ENCODE results near the gene PRR36.

The PRR36 gene

DNA sequence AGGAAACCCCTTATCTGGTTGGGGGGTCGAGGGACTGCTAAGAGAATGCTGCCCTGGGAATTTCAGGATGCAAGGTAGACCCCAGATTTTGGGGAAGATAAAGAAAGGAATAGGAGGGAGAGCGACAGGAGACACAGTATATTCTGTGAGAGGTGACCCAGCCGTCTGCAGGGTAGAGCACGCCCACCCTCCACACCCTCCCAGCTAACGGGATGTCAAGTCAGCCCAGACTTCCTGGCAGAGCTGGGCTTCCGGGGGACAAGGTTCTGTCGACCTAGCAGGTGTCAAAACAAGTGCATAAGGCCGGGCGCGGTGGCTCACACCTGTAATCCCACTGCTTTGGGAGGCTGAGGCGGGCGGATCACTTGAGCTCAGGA, 695 bp upstream of the PRR36 start:
- no peak overlapping the region for H3K27ac ChIP-seq (replicated peaks; ENCODE audit: low read length)
- H3K4me1 ChIP-seq (ENCODE audit: control insufficient read depth in 2 of 2, insufficient read depth in 1 of 2, low read depth in 1 of 2, low read length in 2 of 2) = peaks cover 26 to 28% of the 10 kb centered on the region in 2 donors
- no peak overlapping the region for H2BK120ac ChIP-seq (ENCODE audit: low read depth, low read length)
- H3K4ac ChIP-seq (ENCODE audit: low read length) = peak overlapping the region; percentile 78
- peak overlapping the region; percentile 85 for H2AFZ ChIP-seq (ENCODE audit: low read length)
- DNase-seq (ENCODE audit: low spot score) = no peak
- H2BK15ac ChIP-seq (ENCODE audit: low read length) = no peak overlapping the region
- no peak overlapping the region for H2AK5ac ChIP-seq (ENCODE audit: low read depth, low read length)
- H3K27me3 ChIP-seq (ENCODE audit: control insufficient read depth in 3 of 3, insufficient read depth in 3 of 3, low read depth in 1 of 3, low read length in 3 of 3) = no peaks in the 10 kb centered on the region
- H3K9ac ChIP-seq (ENCODE audit: low read depth, low read length, poor library complexity) = no peak overlapping the region
- no peak overlapping the region for H3K23ac ChIP-seq (ENCODE audit: low read depth, low read length, poor library complexity)
- peak overlapping the region; percentile 26 for H2BK5ac ChIP-seq (ENCODE audit: low read length)
- H3K4me2 ChIP-seq (ENCODE audit: insufficient read depth, low read length, poor library complexity, severe bottlenecking) = peak overlapping the region; percentile 59
- H3K14ac ChIP-seq (ENCODE audit: low read length) = no peak overlapping the region
- H4K8ac ChIP-seq (ENCODE audit: low read depth, low read length) = no peak overlapping the region
- peaks cover 3% of the 10 kb centered on the region for H3K79me1 ChIP-seq (ENCODE audit: low read depth, low read length)
- H3K18ac ChIP-seq (ENCODE audit: low read length) = peak overlapping the region; percentile 93
- peak overlapping the region; percentile 37 to 81 for H3K4me3 ChIP-seq (ENCODE audit: low read length in 2 of 2)
- no CpG with 5 or more reads among the region's 12 CpGs for WGBS, 2 donors (ENCODE audit: extremely low coverage in 2 of 2, insufficient read length in 2 of 2, insufficient replicate concordance in 1 of 2)
- no peaks in the 10 kb centered on the region for H3K9me3 ChIP-seq (replicated peaks in 1 of 2; ENCODE audit: control insufficient read depth in 2 of 2, insufficient read depth in 1 of 2, low read depth in 1 of 2, low read length in 2 of 2)
- no peak overlapping the region for H4K91ac ChIP-seq (ENCODE audit: low read depth, low read length, poor library complexity)
- peaks cover 0 to 6% of the 10 kb centered on the region in 2 donors for H3K36me3 ChIP-seq (replicated peaks in 1 of 2; ENCODE audit: control insufficient read depth in 2 of 2, insufficient read depth in 2 of 2, low read length in 2 of 2)
- peak overlapping the region; percentile 86 for H2BK12ac ChIP-seq (ENCODE audit: low read length)

DNA sequence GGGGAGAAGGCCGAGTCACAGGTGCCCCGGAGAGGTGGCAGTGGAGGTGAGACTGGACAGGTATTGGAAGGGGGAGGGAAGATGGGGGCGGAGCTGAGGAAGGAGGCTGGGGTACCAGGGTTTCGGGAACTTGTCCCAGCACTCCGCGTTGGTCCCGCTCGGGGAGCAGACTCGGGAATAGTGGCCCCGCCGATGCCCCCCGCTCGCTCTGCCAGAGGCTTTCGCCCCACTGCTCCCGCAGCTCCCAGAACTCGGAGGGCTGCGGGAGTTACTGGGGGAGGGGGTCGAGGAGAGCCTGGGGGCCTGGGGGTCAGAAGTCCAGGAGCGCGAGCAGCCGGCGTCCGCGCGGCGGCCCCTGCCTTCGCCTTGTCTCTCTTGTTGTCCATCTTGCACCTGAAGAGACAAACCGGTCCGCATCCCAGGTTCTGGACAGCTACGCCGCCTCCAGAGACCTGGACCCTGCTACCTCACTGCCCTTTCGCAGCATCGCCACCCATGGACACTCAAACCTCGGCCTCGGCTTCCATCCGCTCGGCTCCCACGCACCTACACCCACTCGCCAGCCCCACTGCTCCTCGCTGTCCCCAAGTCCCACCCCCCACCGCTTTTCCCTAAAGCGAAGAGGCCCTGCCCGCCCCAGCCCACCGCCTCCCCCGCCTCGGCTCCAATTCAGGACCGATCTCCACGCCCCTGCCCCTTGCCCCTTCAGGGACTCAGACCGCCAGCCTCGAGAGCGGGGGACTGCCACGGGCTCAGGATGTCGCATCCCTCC, 700 bp downstream of the PRR36 start:
- no CpG with 5 or more reads among the region's 53 CpGs for WGBS, 2 donors (ENCODE audit: extremely low coverage in 2 of 2, insufficient read length in 2 of 2, insufficient replicate concordance in 1 of 2)

GRCh38 chr19:7872306-7873204, 1.6 kb downstream of the PRR36 start:
- Histone ChIP-seq H3K4me3 (ENCODE audit: low read length in 2 of 2) (peak overlapping the region in 1 of 2 donors; percentile 81), H3K9me3 (replicated peaks in 1 of 2; ENCODE audit: control insufficient read depth in 2 of 2, insufficient read depth in 1 of 2, low read depth in 1 of 2, low read length in 2 of 2) (no peaks in the 10 kb centered on the region), H3K18ac (ENCODE audit: low read length) (peak overlapping the region; percentile 90), H2BK120ac (ENCODE audit: low read depth, low read length) (peak overlapping the region; percentile 47), H3K27me3 (ENCODE audit: control insufficient read depth in 3 of 3, insufficient read depth in 3 of 3, low read depth in 1 of 3, low read length in 3 of 3) (no peaks in the 10 kb centered on the region), H4K8ac (ENCODE audit: low read depth, low read length) (no peak overlapping the region), H4K91ac (ENCODE audit: low read depth, low read length, poor library complexity) (no peak overlapping the region), H2AFZ (ENCODE audit: low read length) (no peak overlapping the region), H3K14ac (ENCODE audit: low read length) (no peak overlapping the region), H2BK5ac (ENCODE audit: low read length) (peak overlapping the region; percentile 84), H2BK15ac (ENCODE audit: low read length) (peak overlapping the region; percentile 95), H3K27ac (replicated peaks; ENCODE audit: low read length) (peak overlapping the region; percentile 78), H3K4me1 (ENCODE audit: control insufficient read depth in 2 of 2, insufficient read depth in 1 of 2, low read depth in 1 of 2, low read length in 2 of 2) (peaks cover 28 to 34% of the 10 kb centered on the region in 2 donors), H3K36me3 (replicated peaks in 1 of 2; ENCODE audit: control insufficient read depth in 2 of 2, insufficient read depth in 2 of 2, low read length in 2 of 2) (peaks cover under 1 to 20% of the 10 kb centered on the region in 2 donors), H2AK5ac (ENCODE audit: low read depth, low read length) (peak overlapping the region; percentile 99), H3K23ac (ENCODE audit: low read depth, low read length, poor library complexity) (peak overlapping the region; percentile 91), H2BK12ac (ENCODE audit: low read length) (no peak overlapping the region), H3K4ac (ENCODE audit: low read length) (no peak overlapping the region), H3K4me2 (ENCODE audit: insufficient read depth, low read length, poor library complexity, severe bottlenecking) (peak overlapping the region; percentile 81), H3K79me1 (ENCODE audit: low read depth, low read length) (peaks cover 3% of the 10 kb centered on the region), H3K9ac (ENCODE audit: low read depth, low read length, poor library complexity) (no peak overlapping the region)
- DNase-seq (ENCODE audit: low spot score) = no peak
- no CpG with 5 or more reads among the region's 47 CpGs for WGBS, 2 donors (ENCODE audit: extremely low coverage in 2 of 2, insufficient read length in 2 of 2, insufficient replicate concordance in 1 of 2)

More for the DNA sequence above, 700 bp downstream of the PRR36 start:
- Histone ChIP-seq H3K4ac (ENCODE audit: low read length) (peak overlapping the region; percentile 76), H3K4me3 (ENCODE audit: low read length in 2 of 2) (peak overlapping the region; percentile 81 to 86), H2BK15ac (ENCODE audit: low read length) (peak overlapping the region; percentile 95), H3K4me2 (ENCODE audit: insufficient read depth, low read length, poor library complexity, severe bottlenecking) (peak overlapping the region; percentile 81), H3K27ac (replicated peaks; ENCODE audit: low read length) (no peak overlapping the region), H3K18ac (ENCODE audit: low read length) (peak overlapping the region; percentile 90), H3K9me3 (replicated peaks in 1 of 2; ENCODE audit: control insufficient read depth in 2 of 2, insufficient read depth in 1 of 2, low read depth in 1 of 2, low read length in 2 of 2) (no peaks in the 10 kb centered on the region), H4K8ac (ENCODE audit: low read depth, low read length) (no peak overlapping the region), H2BK12ac (ENCODE audit: low read length) (no peak overlapping the region), H3K27me3 (ENCODE audit: control insufficient read depth in 3 of 3, insufficient read depth in 3 of 3, low read depth in 1 of 3, low read length in 3 of 3) (no peaks in the 10 kb centered on the region), H3K4me1 (ENCODE audit: control insufficient read depth in 2 of 2, insufficient read depth in 1 of 2, low read depth in 1 of 2, low read length in 2 of 2) (peaks cover 28 to 31% of the 10 kb centered on the region in 2 donors), H2BK5ac (ENCODE audit: low read length) (peak overlapping the region; percentile 97), H2BK120ac (ENCODE audit: low read depth, low read length) (no peak overlapping the region), H2AK5ac (ENCODE audit: low read depth, low read length) (peak overlapping the region; percentile 99), H3K36me3 (replicated peaks in 1 of 2; ENCODE audit: control insufficient read depth in 2 of 2, insufficient read depth in 2 of 2, low read length in 2 of 2) (peaks cover 0 to 11% of the 10 kb centered on the region in 2 donors), H3K79me1 (ENCODE audit: low read depth, low read length) (peaks cover 3% of the 10 kb centered on the region), H3K14ac (ENCODE audit: low read length) (peak overlapping the region; percentile 97), H3K23ac (ENCODE audit: low read depth, low read length, poor library complexity) (peak overlapping the region; percentile 91), H2AFZ (ENCODE audit: low read length) (peak overlapping the region; percentile 85), H4K91ac (ENCODE audit: low read depth, low read length, poor library complexity) (no peak overlapping the region), H3K9ac (ENCODE audit: low read depth, low read length, poor library complexity) (peak overlapping the region; percentile 86)
- no peak for DNase-seq (ENCODE audit: low spot score)
